Ovary (tissue), 3 donors: ENCODE data around the gene CPNE6.

Experiments
- CTCF ChIP-seq, 3 donors: fragments of 450-650 bp in 2 of 3; fragments of 200-600 bp in 1 of 3; IDR thresholded peaks; one replicate each; pipeline versions ENCODE4 v1.5.1 to v1.8.0; 2016 to 2022; ENCODE audit warnings: antibody characterized with exemption in 3 of 3, mild to moderate bottlenecking in 1 of 3
- POLR2A ChIP-seq: fragments of 450-650 bp; IDR thresholded peaks from one replicate; pipeline ENCODE4 v1.6.1; 2017; ENCODE audit warnings: antibody characterized with exemption, mild to moderate bottlenecking, moderate library complexity
- donor health status: DM: no; HTN: no; CAD: no.

- no peak for TF ChIP-seq CTCF (IDR thresholded peaks at IDR 0.05)
- no peak for TF ChIP-seq POLR2A
These were observed 16.7 kb downstream of the CPNE6 start for GRCh38 chr14:24088095-24088494.
